Measurements from ENCODE around the gene KDF1. TPM values are rescaled to one million over a fixed set of nuclear protein-coding genes. Genes with fewer than 3 reads are reported as not detected.

Gene KDF1
- polyA plus RNA-seq, 1 donor, result 20.4 TPM

DNA sequence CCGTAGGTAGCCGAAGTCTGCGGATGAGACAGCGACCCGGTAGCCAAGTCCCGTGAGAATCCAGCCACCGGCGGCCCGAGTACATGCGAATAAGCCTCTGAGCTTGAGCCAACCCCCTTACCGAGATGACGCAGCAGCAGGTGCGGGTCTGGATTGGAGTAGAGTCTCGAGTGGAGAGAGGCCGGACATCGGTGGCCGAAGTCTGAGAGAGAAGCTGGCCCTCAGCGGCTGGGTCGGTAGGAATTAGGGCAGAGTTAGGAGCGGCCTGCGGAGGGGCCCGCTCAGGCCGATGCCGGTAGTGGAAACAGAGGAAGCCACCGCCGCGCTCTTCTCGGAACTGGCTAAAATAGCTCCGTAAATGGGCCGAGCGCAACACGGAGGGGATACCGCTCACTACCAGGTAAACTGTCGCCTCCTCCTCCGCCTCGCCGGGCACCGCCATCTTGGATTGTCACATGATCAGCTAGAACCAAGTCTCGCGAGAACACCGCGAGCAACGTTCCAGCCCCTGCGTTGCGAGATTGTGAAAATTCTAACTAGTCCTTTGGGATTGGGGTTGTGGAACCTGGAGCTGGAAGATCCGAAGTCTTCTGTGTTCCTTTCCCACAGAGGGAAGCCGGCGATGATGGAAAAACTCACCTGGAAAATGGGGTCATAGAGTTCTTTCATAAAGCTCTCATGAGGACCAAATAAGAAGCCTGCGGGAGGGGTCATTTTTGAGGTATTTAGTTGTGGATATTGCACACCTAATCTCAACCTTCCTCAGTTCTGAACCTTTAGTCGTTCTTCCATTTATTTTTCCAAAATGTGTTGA is 60.1 kb downstream of the KDF1 start, which contains the start of gene GPATCH3:
TSS of gene GPATCH3 (minus strand) at position 467 of the 814 bp plus-strand sequence. CDS start at position 442, 25 bp downstream.
- H3K9me3 ChIP-seq (ENCODE audit: control insufficient read depth, low read depth, low read length), result no peaks in the 10 kb centered on the region
- peak; percentile 91 to 92 for DNase-seq
- WGBS (ENCODE audit: insufficient coverage, low lambda C conversion rate), result 20% methylated on average over 1 of the region's 50 CpGs
- H3K36me3 ChIP-seq (ENCODE audit: control insufficient read depth, insufficient read depth, low read length), result peaks cover 21% of the 10 kb centered on the region
- H3K27ac ChIP-seq (ENCODE audit: low read length), result peak within 1 kb of the TSS; percentile 79
- no peaks in the 10 kb centered on the region for H3K27me3 ChIP-seq (ENCODE audit: control insufficient read depth, insufficient read depth, low read length)
- H3K4me3 ChIP-seq (ENCODE audit: low read length), result peak within 1 kb of the TSS; percentile 68
- H3K4me1 ChIP-seq (ENCODE audit: control insufficient read depth, insufficient read depth, low read length), result peaks cover 19% of the 10 kb centered on the region

Other genes with a start within 250 kb of the KDF1 start
- gene PIGV, start 172.5 kb downstream of the KDF1 start, polyA plus RNA-seq, result 15.6 TPM
- 16.2 TPM for gene ZDHHC18, start 133.8 kb downstream of the KDF1 start, polyA plus RNA-seq
- 6.9 TPM for gene SFN, start 97.3 kb downstream of the KDF1 start, polyA plus RNA-seq
- 28.5 TPM for gene GPN2, start 70.2 kb downstream of the KDF1 start, polyA plus RNA-seq
- 14.7 TPM for gene GPATCH3, start 60.0 kb downstream of the KDF1 start, polyA plus RNA-seq
- 91.2 TPM for gene NR0B2, start 46.5 kb downstream of the KDF1 start, polyA plus RNA-seq
- gene NUDC, start 38.7 kb downstream of the KDF1 start, polyA plus RNA-seq, result 67.8 TPM
- gene TRNP1, start 33.2 kb upstream of the KDF1 start, polyA plus RNA-seq, result 16.0 TPM
- 1.5 TPM for gene TENT5B, start 52.4 kb upstream of the KDF1 start, polyA plus RNA-seq
- 21.5 TPM for gene SLC9A1, start 194.7 kb upstream of the KDF1 start, polyA plus RNA-seq

All from large intestine (tissue), 3 donors.